Ovary (tissue), 9 donors: ENCODE measurements around the gene GTF2A1. TPM values are rescaled to one million over a fixed set of nuclear protein-coding genes. Genes with fewer than 3 reads are reported as not detected.

Experiments
- DNase-seq, 5 donors: peaks; one replicate each; pipeline ENCODE4 v3.0.0-alpha.2; 2019 to 2020
- H3K27ac ChIP-seq, 2 donors: fragments of 200-600 bp; one replicate each; pipeline versions ENCODE4 v1.5.1 to v1.8.0; 2019 to 2022
- H3K27me3 ChIP-seq: fragments of 200-600 bp; one replicate; pipeline ENCODE4 v1.8.0; 2022
- H3K36me3 ChIP-seq: fragments of 200-600 bp; sonication (generic); one replicate; pipeline ENCODE4 v1.5.1; 2019
- H3K4me1 ChIP-seq: one replicate; pipeline ENCODE4 v1.8.1; 2013; ENCODE audit warnings: mild to moderate bottlenecking, moderate library complexity; ENCODE audit not compliant: insufficient read depth
- H3K4me3 ChIP-seq: fragments of 200-600 bp; sonication (generic); one replicate; pipeline ENCODE4 v1.5.1; 2017
- H3K9me3 ChIP-seq, 2 donors: fragments of 200-600 bp in 1 of 2; sonication (generic) in 1 of 2; one replicate each; pipeline versions ENCODE4 v1.5.1 to v1.8.1; 2013 to 2019; ENCODE audit warnings: mild to moderate bottlenecking in 1 of 2, moderate library complexity in 1 of 2
- CTCF ChIP-seq, 3 donors: fragments of 450-650 bp in 2 of 3; fragments of 200-600 bp in 1 of 3; IDR thresholded peaks; one replicate each; pipeline versions ENCODE4 v1.5.1 to v1.8.0; 2016 to 2022; ENCODE audit warnings: antibody characterized with exemption in 3 of 3, mild to moderate bottlenecking in 1 of 3
- EP300 ChIP-seq: sonication (generic); formaldehyde crosslinking; IDR thresholded peaks from one replicate; pipeline ENCODE4 v1.6.1; 2017; ENCODE audit warnings: antibody characterized with exemption
- POLR2A ChIP-seq: fragments of 450-650 bp; IDR thresholded peaks from one replicate; pipeline ENCODE4 v1.6.1; 2017; ENCODE audit warnings: antibody characterized with exemption, mild to moderate bottlenecking, moderate library complexity
- WGBS, 3 donors: extraction: QIAGEN DNeasy Blood & Tissue Kit in 1 of 3; methylation state at CpG; one replicate each; pipeline versions ENCODE4 v1.1.5 to v1.1.7; 2013 to 2017; 5-methylcytosine and 5-hydroxymethylcytosine counted together
- intact Hi-C, 4 donors: fragments of 100-400 bp; cut with DNase I; formaldehyde crosslinking; loops; one replicate each; pipeline versions ENCODE4 v1.11.0 to v1.15.1; 2022 to 2023
- polyA plus RNA-seq, 2 donors: library from polyadenylated mRNA; stranded (reverse); fragments of 200-250 nt in 1 of 2; fragments of 350-450 nt in 1 of 2; fragmentation: Illumina TruSeq in 1 of 2; extraction: RNeasy Lipid Tissue Mini Kit (QIAGEN cat#74804) in 1 of 2; gene quantifications; one replicate each; pipeline ENCODE4 v1.2.3, GENCODE V29; 2013 to 2014
- total RNA-seq, 7 donors: library from RNA; depleted of rRNA in 2 of 7; stranded (reverse); fragments of >200 nt in 2 of 7; fragmentation: NEBNext Ultra II Directional in 3 of 7; extraction: Animal tissue kit (Norgen Biotek cat#: 25700) in 3 of 7; gene quantifications; one replicate each; pipeline versions ENCODE4 v1.1.0 to v1.2.4, GENCODE V29; 2016 to 2023
- donor health status: DM: no; HTN: no; CAD: no; lungs with moderate emphysema.
- donor health status: DM: no; HTN: no; CAD: no.
- donor health status: Bipolar disorder and iron deficiency.
- donor health status: DM: yes; HTN: yes; CAD: no.
- donor health status: DM: no; HTN: no; CAD: no.
- donor health status: DM: yes; HTN: yes; CAD: no.

The GTF2A1 gene
- total and polyA plus RNA-seq, 9 donors = 10.1 to 38.4 (median 27.8) TPM

GRCh38 chr14:81187832-81188522, 32.8 kb downstream of the GTF2A1 start:
- Histone ChIP-seq H3K4me1 (no peaks in the 10 kb centered on the region), H3K9me3 (no peaks in the 10 kb centered on the region), H3K27me3 (no peaks in the 10 kb centered on the region), H3K4me3 (no peak overlapping the region), H3K36me3 (no peaks in the 10 kb centered on the region), H3K27ac (no peak overlapping the region)
- 94 to 95% (median 95%) methylated on average over 5 of the region's 5 CpGs for WGBS, 3 donors
- no peak for TF ChIP-seq POLR2A
- no peak for TF ChIP-seq EP300
- TF ChIP-seq CTCF (IDR thresholded peaks at IDR 0.05) = no peak
- intact Hi-C loops = no loop called here
- no peak for DNase-seq

GRCh38 chr14:81179631-81180030, 41.1 kb downstream of the GTF2A1 start:
- no peaks in the 10 kb centered on the region for H3K27me3 ChIP-seq

GRCh38 chr14:81178063-81178462, 42.7 kb downstream of the GTF2A1 start:
- TF ChIP-seq POLR2A = no peak
- TF ChIP-seq EP300 = no peak
- no peak for TF ChIP-seq CTCF (IDR thresholded peaks at IDR 0.05)
- peak overlapping the region in 1 of 2 donors; percentile 75 for H3K27ac ChIP-seq
- intact Hi-C loops = loop anchor here in 1 of 4 donors (10.0 kb wide), 1 partner anchor 183 kb away; no protein-coding TSS in a partner anchor
- no peaks in the 10 kb centered on the region for H3K9me3 ChIP-seq
- H3K36me3 ChIP-seq = no peaks in the 10 kb centered on the region
- no peaks in the 10 kb centered on the region for H3K27me3 ChIP-seq
- no peak overlapping the region for H3K4me3 ChIP-seq
- H3K4me1 ChIP-seq = peaks cover 2% of the 10 kb centered on the region
- no peak for DNase-seq

More at GRCh38 chr14:81179631-81180030, 41.1 kb downstream of the GTF2A1 start:
- intact Hi-C loops = loop anchor here in 1 of 4 donors (10.0 kb wide), 1 partner anchor 185 kb away; no protein-coding TSS in a partner anchor
- Histone ChIP-seq H3K4me3 (no peak overlapping the region), H3K4me1 (peaks cover 2% of the 10 kb centered on the region), H3K27ac (no peak overlapping the region), H3K36me3 (no peaks in the 10 kb centered on the region), H3K9me3 (no peaks in the 10 kb centered on the region)
- WGBS, 3 donors = 89 to 97% (median 93%) methylated on average over 2 of the region's 2 CpGs
- DNase-seq = no peak
- no peak for TF ChIP-seq EP300
- no peak for TF ChIP-seq CTCF (IDR thresholded peaks at IDR 0.05)
- no peak for TF ChIP-seq POLR2A

- no peak for DNase-seq
- Histone ChIP-seq H3K9me3 (no peaks in the 10 kb centered on the region), H3K4me1 (no peaks in the 10 kb centered on the region), H3K27me3 (no peaks in the 10 kb centered on the region), H3K27ac (peak overlapping the region in 1 of 2 donors; percentile 75), H3K36me3 (no peaks in the 10 kb centered on the region), H3K4me3 (peak overlapping the region; percentile 6)
- 13 to 25% (median 14%) methylated on average over 1 of the region's 1 CpG for WGBS, 3 donors
- intact Hi-C loops = loop anchor here in 1 of 4 donors (10.0 kb wide), 1 partner anchor 182 kb away; no protein-coding TSS in a partner anchor
- TF ChIP-seq POLR2A (no peak), EP300 (no peak), CTCF (IDR thresholded peaks at IDR 0.05) (no peak)
These were observed 43.5 kb downstream of the GTF2A1 start for GRCh38 chr14:81177225-81177624.
